GM12875 (cell line): ENCODE results near the gene KYAT1.

Experiments
- H3K4me3 ChIP-seq: one replicate; pipeline ENCODE4 v1.5.1; 2011; ENCODE audit warnings: low read depth, low read length, control low read depth
- CTCF ChIP-seq: IDR thresholded peaks from 2 replicates; pipeline ENCODE4 v1.5.1; 2011; ENCODE audit warnings: low read depth, mild to moderate bottlenecking, control low read depth, inconsistent platforms, low read length, moderate library complexity, borderline replicate concordance; ENCODE audit not compliant: insufficient read depth

KYAT1 gene

GRCh38 chr9:128824911-128825310, 56.8 kb downstream of the KYAT1 start:
- H3K4me3 ChIP-seq: no peak overlapping the region
- TF ChIP-seq CTCF: no peak

- H3K4me3 ChIP-seq: no peak overlapping the region
- TF ChIP-seq CTCF: no peak
These were observed 57.8 kb downstream of the KYAT1 start for GRCh38 chr9:128823903-128824406.

GRCh38 chr9:128823362-128823902, 58.3 kb downstream of the KYAT1 start:
- no peak overlapping the region for H3K4me3 ChIP-seq
- no peak for TF ChIP-seq CTCF

GRCh38 chr9:128822407-128823042, 59.2 kb downstream of the KYAT1 start:
- no peak overlapping the region for H3K4me3 ChIP-seq
- TF ChIP-seq CTCF: no peak

GRCh38 chr9:128821584-128822406, 60.0 kb downstream of the KYAT1 start:
- no peak for TF ChIP-seq CTCF
- H3K4me3 ChIP-seq: no peak overlapping the region

GRCh38 chr9:128820665-128821583, 60.8 kb downstream of the KYAT1 start:
- no peak for TF ChIP-seq CTCF
- no peak overlapping the region for H3K4me3 ChIP-seq
